Measurements from ENCODE around the gene KRT73.
A peak's percentile ranks its signal among the peaks of the same experiment; 100 is the strongest.

Gene KRT73

DNA sequence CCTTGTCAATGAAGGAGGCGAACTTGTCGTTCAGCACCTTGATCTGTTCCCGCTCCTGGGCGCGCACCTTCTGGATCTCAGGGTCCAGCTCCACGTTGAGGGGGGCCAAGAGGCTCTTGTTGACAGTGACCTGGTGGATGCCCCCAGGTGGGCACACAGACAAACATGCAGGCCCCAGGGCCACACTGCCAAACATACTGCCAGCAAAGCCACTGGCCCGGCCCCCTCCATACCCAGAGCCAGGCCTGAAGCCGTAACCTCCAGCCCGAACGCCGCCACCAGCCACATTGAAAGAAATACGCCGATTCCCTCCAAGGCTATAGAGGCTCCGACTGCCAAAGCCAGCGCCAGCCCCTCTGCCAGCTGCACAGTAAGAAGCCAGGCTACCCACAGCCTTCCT is 45.1 kb downstream of the KRT73 start:
- no peak for DNase-seq (ENCODE audit: low read depth in 2 of 2)

DNA sequence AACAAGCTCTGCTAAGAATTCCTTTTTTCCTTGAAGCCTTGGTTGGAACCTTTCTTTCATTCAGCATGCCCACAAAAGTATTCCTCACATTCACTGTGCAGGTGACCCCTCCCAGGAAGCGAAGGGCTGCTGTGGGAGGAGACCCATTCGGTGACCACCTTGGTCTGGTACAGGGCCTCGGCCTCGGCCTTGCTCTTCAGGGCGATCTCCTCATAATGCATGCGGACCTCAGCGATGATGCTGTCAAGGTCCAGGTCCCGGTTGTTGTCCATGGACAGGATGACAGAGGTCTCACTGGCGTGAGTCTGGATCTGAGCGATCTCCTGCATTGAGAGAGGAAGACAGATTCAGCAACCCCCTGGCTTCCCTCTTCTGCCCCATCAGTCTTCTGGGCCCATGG is 47.8 kb downstream of the KRT73 start:
- DNase-seq (ENCODE audit: low read depth in 2 of 2), result no peak

DNA sequence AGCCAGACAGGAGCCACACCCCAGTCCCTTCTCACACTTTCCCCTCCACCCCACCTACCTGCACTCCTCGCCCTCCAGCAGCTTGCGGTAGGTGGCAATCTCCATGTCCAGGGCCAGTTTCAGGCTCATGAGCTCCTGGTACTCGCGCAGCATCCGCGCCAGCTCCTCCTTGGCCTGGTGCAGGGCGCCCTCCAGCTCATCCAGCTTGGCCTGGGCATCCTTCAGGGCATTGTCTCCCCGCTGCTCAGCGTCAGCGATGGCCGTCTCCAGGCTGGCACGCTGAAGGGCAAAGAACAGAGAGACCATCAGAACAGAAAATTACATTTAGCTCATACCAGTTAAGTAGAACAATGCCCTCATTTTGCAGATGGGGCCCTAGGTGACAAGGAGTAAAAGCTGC is 50.2 kb downstream of the KRT73 start:
- DNase-seq (ENCODE audit: low read depth in 2 of 2), result no peak

DNA sequence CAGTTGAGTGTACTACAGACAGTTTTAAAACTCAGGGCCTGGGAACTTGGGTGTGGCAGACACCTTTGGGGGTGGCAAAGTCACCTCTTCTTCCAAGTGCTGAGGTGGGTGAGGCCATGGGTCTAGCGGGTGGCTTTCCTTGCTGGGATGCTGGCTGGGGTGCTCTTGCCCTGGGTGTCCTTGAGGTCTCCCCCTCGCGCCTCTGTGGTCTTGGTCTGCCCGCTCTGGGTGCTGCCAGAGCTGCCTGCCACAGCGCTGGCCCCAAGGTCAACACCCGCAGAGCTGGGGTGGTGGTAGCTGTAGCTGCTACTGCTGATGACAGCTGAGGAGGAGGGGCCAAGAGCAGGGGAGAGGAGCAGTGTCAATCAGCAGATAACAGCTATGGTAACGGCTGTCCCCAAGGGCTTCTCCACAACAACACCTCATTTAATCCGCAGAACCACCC is 51.5 kb downstream of the KRT73 start:
- peak; percentile 19 to 36 for DNase-seq (ENCODE audit: low read depth in 2 of 2)

DNA sequence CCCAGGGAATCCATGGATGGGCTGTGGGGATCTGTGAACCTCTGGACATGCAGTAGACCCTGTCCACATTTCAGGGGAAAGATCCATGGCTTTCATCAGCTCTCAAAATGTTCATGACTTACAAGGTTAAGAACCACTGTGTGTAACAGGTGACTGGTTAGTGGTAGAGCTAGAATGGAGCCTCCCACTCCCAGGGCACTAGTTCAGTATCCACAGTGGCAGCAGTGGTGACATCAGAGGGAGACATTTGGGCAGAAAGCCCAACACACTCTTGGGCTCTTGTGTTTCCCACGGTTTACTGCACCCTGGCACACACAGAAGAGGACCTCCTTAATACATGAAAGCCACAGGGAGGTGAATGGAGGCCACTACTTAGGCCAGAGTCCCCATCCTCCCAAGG is 53.8 kb downstream of the KRT73 start:
- no peak for DNase-seq (ENCODE audit: low read depth in 2 of 2)

DNA sequence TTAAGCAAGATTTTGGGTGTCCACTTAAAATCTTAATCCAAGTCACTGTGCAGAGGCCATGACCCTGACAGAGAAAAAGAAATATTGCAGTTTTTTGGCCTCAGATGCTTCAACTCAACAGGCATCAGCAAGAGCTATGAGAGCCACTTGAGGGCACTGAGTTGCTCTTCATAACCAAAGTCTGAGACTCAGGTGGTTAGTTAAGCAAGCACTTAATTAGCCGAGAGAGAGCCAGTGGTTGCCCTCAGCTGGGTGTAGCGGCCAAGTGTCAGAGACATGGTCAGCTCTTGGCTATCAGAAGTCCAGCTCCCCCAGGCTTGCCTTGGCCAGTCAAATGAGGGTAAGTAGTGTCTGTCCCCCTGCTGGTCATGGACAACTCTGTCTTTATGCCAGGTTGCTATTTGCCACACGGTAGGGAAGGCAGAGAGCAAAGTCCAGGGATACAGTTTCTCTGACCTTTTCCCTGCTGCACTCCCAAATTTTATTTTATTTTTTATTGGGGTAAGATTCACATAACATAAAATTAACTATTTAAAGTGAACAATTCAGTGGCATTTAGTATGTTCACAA is 56.4 kb downstream of the KRT73 start:
- DNase-seq (ENCODE audit: low read depth in 2 of 2), result no peak

GRCh38 chr12:52559979-52560378 is 58.4 kb downstream of the KRT73 start:
- no peak for DNase-seq (ENCODE audit: low read depth in 2 of 2)

DNA sequence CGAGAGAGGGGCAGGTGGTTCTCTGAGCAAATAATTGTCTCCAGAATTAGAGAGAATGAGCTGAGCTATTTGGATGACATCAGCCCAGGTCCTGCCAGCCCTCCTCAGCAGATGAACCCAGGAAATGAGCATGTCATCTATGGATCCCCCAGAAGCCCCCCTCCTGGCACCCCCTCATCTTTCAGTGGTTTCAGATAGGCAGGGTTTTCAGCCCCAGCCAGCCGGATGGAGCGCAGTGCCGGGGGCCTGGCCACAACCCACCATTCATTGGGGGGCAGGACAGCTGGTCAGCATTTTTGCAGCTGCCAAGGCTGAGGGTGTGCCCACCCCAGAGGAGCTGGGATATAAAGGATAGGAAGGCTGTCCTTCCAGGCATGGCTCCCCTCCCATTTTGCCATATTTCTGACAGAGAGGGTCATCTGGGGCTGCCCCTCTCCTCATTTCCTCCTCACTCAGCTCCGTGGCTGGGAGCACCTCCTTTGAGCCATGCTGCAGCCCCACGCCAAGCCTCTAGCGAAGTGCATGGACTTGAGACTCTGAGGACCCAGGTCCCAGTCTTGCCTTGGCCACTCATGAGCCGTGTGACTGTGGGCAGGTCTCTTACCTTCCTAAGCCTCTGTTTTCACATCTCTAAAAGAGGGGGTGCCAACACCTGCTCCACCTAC is 59.4 kb downstream of the KRT73 start:
- DNase-seq (ENCODE audit: low read depth in 2 of 2), result no peak

Data from stimulated activated CD8-positive, alpha-beta memory T cell treated with anti-CD3 and anti-CD28 coated beads, Interleukin-2, amount 100 ng/mL, for 1 hour (primary cell).